GM06990 (cell line): ENCODE results near the gene PATJ.
"Not testable (repeated sequence)": the region's sequence is repeated elsewhere in the genome, so short reads cannot be mapped to it uniquely, and the experiment has no call there.

Source experiments
- DNase-seq: peaks from one replicate; pipeline ENCODE4 v3.0.0-alpha.2; 2011; ENCODE audit not compliant: insufficient read length; ENCODE audit errors: extremely low read depth
- H3K27me3 ChIP-seq: replicated peaks from 2 replicates; pipeline ENCODE4 v1.6.0; 2011; ENCODE audit warnings: low read length; ENCODE audit not compliant: control insufficient read depth, insufficient read depth
- H3K36me3 ChIP-seq: 2 replicates; pipeline ENCODE4 v1.5.1; 2011; ENCODE audit warnings: low read length; ENCODE audit not compliant: control insufficient read depth, insufficient read depth
- H3K4me3 ChIP-seq: replicated peaks from 2 replicates; pipeline ENCODE4 v1.5.1; 2011; ENCODE audit warnings: low read depth, mild to moderate bottlenecking, control low read depth, low read length
- CTCF ChIP-seq: IDR thresholded peaks from 2 replicates; pipeline ENCODE4 v1.5.1; 2011; ENCODE audit warnings: low read length, control low read depth, mild to moderate bottlenecking, inconsistent platforms; ENCODE audit not compliant: insufficient read depth, poor library complexity, severe bottlenecking

The PATJ gene

GRCh38 chr1:61892977-61893376 is 150.7 kb downstream of the PATJ start:
- DNase-seq = no peak
- Histone ChIP-seq H3K4me3 (no peak overlapping the region), H3K27me3 (no peaks in the 10 kb centered on the region), H3K36me3 (no peaks in the 10 kb centered on the region)
- no peak for TF ChIP-seq CTCF

GRCh38 chr1:61894296-61894695 is 152.0 kb downstream of the PATJ start:
- not testable (repeated sequence) for DNase-seq, H3K4me3 ChIP-seq, H3K27me3 ChIP-seq, H3K36me3 ChIP-seq

GRCh38 chr1:61895175-61895574 is 152.9 kb downstream of the PATJ start:
- DNase-seq = no peak
- no peak for TF ChIP-seq CTCF
- H3K4me3 ChIP-seq = no peak overlapping the region
- no peaks in the 10 kb centered on the region for H3K27me3 ChIP-seq
- H3K36me3 ChIP-seq = no peaks in the 10 kb centered on the region

- DNase-seq = no peak
- no peak for TF ChIP-seq CTCF
- no peak overlapping the region for H3K4me3 ChIP-seq
- H3K36me3 ChIP-seq = no peaks in the 10 kb centered on the region
- H3K27me3 ChIP-seq = no peaks in the 10 kb centered on the region
Measured at GRCh38 chr1:61898658-61899057, 156.4 kb downstream of the PATJ start.

GRCh38 chr1:61904354-61904753 is 162.1 kb downstream of the PATJ start:
- H3K36me3 ChIP-seq = no peaks in the 10 kb centered on the region
- no peak for DNase-seq

GRCh38 chr1:61907102-61907501 is 164.8 kb downstream of the PATJ start:
- Histone ChIP-seq H3K4me3 (no peak overlapping the region), H3K27me3 (no peaks in the 10 kb centered on the region), H3K36me3 (no peaks in the 10 kb centered on the region)
- no peak for DNase-seq
- no peak for TF ChIP-seq CTCF

More at GRCh38 chr1:61904354-61904753, 162.1 kb downstream of the PATJ start:
- TF ChIP-seq CTCF = no peak
- no peaks in the 10 kb centered on the region for H3K27me3 ChIP-seq
- H3K4me3 ChIP-seq = no peak overlapping the region
